Stomach (tissue), 9 donors: ENCODE data around the gene LCE5A. TPM values are rescaled to one million over a fixed set of nuclear protein-coding genes. Genes with fewer than 3 reads are reported as not detected.

Experiments used
- DNase-seq, 2 donors: peaks; one replicate each; pipeline versions ENCODE4 v3.0.0 to v3.0.0-alpha.2; 2013 to 2019
- H3K27ac ChIP-seq, 5 donors: fragments of 200-600 bp in 4 of 5; sonication (generic) in 4 of 5; one replicate each; pipeline ENCODE4 v1.5.1; 2013 to 2019; ENCODE audit warnings: mild to moderate bottlenecking in 1 of 5, moderate library complexity in 1 of 5
- H3K27me3 ChIP-seq, 3 donors: fragments of 200-600 bp; sonication (generic); one replicate each; pipeline ENCODE4 v1.5.1; 2017 to 2019; ENCODE audit warnings: mixed run types in 1 of 3
- H3K36me3 ChIP-seq, 4 donors: fragments of 200-600 bp; sonication (generic); 1 replicate in 3 of 4; 2 replicates in 1 of 4; pipeline ENCODE4 v1.5.1; 2016 to 2019
- H3K4me1 ChIP-seq, 4 donors: fragments of 200-600 bp; sonication (generic); one replicate each; pipeline ENCODE4 v1.5.1; 2016 to 2019
- H3K4me3 ChIP-seq, 4 donors: fragments of 200-600 bp; sonication (generic) in 3 of 4; one replicate each; pipeline ENCODE4 v1.5.1; 2016 to 2019; ENCODE audit warnings: mild to moderate bottlenecking in 1 of 4
- H3K9me3 ChIP-seq, 4 donors: fragments of 200-600 bp; sonication (generic); one replicate each; pipeline ENCODE4 v1.5.1; 2016 to 2019
- CTCF ChIP-seq, 7 experiments: fragments of 450-650 bp in 4 of 7; fragments of 200-600 bp in 3 of 7; sonication (generic) in 3 of 7; IDR thresholded peaks; one replicate each; pipeline ENCODE4 v1.5.1; 2016 to 2019; ENCODE audit warnings: antibody characterized with exemption in 7 of 7, control low read depth in 2 of 7, mild to moderate bottlenecking in 1 of 7
- EP300 ChIP-seq: sonication (generic); formaldehyde crosslinking; IDR thresholded peaks from one replicate; pipeline ENCODE4 v1.6.1; 2017; ENCODE audit warnings: antibody characterized with exemption
- POLR2A ChIP-seq, 4 donors: fragments of 450-650 bp; IDR thresholded peaks; one replicate each; pipeline ENCODE4 v1.6.1; 2016; ENCODE audit warnings: antibody characterized with exemption in 4 of 4, control low read depth in 2 of 4, mild to moderate bottlenecking in 1 of 4, moderate library complexity in 1 of 4
- POLR2AphosphoS5 ChIP-seq, 3 donors: sonication (generic); formaldehyde crosslinking; IDR thresholded peaks; one replicate each; pipeline ENCODE4 v1.6.1; 2016; ENCODE audit warnings: antibody characterized with exemption in 3 of 3
- WGBS, 5 donors: extraction: QIAGEN DNeasy Blood & Tissue Kit in 3 of 5; methylation state at CpG; one replicate each; pipeline versions ENCODE4 v1.1.5 to v1.1.7; 2013 to 2018; 5-methylcytosine and 5-hydroxymethylcytosine counted together
- intact Hi-C: fragments of 100-400 bp; cut with DNase I; formaldehyde crosslinking; loops from one replicate; pipeline ENCODE4 v1.15.1; 2023; ENCODE audit warnings: low total_unique reads
- polyA plus RNA-seq, 3 donors: library from polyadenylated mRNA; stranded (reverse); fragments of 200-250 nt; gene quantifications; one replicate each; pipeline ENCODE4 v1.2.3, GENCODE V29; 2013
- total RNA-seq, 5 donors: library from RNA; depleted of rRNA; stranded (reverse); fragments of >200 nt; gene quantifications; one replicate each; pipeline versions ENCODE4 v1.1.0 to v1.2.3, GENCODE V29; 2014 to 2016
- donor health status: healthy with polysubstance abuse.
- donor health status: Bipolar disorder and iron deficiency.
- donor health status: healthy.

LCE5A gene
- total and polyA plus RNA-seq, 8 donors: not detected

DNA sequence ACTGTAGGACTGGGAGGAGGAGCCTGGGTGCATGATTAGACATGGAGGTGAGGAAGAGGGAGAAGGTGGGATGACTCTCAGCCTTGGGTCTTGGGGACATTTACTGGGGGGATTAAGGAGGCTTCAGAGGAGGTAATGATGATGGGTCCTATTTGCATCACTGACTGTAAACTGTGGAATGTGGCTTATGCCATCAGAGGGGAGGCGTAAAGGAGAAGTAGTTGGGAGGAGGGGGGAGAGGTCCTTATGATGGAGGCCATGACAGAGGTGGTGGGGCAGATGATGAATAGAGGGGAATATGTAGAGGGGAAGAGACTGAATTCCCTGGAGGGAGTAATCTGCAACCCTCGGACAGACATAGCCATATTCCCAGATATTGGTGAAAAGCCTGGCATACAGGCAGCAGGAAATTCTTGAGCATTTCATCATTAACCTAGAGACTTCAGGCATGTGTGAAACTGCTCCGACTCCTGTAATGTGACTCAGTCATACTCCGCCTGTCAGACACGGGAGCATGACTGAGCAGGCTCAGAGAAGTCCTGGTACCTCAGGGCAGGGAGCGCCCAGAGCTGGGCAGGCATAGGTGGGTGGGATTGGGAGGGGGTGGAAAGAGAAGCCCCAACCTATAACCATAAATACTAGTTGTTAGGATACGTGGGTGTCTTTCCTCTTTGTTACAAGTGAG, 8.0 kb upstream of the LCE5A start:
- no peaks in the 10 kb centered on the region for H3K4me1 ChIP-seq
- H3K27me3 ChIP-seq: peaks cover 0 to 5% (median 0%) of the 10 kb centered on the region in 3 donors
- no peak for TF ChIP-seq POLR2A (IDR thresholded peaks at IDR 0.05)
- TF ChIP-seq POLR2AphosphoS5 (IDR thresholded peaks at IDR 0.05): no peak
- TF ChIP-seq EP300: no peak
- no peak for TF ChIP-seq CTCF (IDR thresholded peaks at IDR 0.05)
- H3K9me3 ChIP-seq: no peaks in the 10 kb centered on the region
- H3K36me3 ChIP-seq: no peaks in the 10 kb centered on the region
- WGBS, 5 donors: 68 to 77% (median 75%) methylated on average over 7 of the region's 7 CpGs
- no peak for DNase-seq
- intact Hi-C loops: no loop called here
- no peak overlapping the region for H3K4me3 ChIP-seq
- no peak overlapping the region for H3K27ac ChIP-seq

GRCh38 chr1:152505083-152505482, 5.5 kb upstream of the LCE5A start:
- H3K9me3 ChIP-seq: no peaks in the 10 kb centered on the region
- no peak overlapping the region for H3K4me3 ChIP-seq
- H3K4me1 ChIP-seq: no peaks in the 10 kb centered on the region
- intact Hi-C loops: no loop called here
- 57 to 81% (median 67%) methylated on average over 2 of the region's 2 CpGs for WGBS, 5 donors
- H3K27ac ChIP-seq: no peak overlapping the region
- TF ChIP-seq POLR2A (IDR thresholded peaks at IDR 0.05) (no peak), EP300 (no peak), CTCF (IDR thresholded peaks at IDR 0.05) (no peak), POLR2AphosphoS5 (IDR thresholded peaks at IDR 0.05) (no peak)
- DNase-seq: no peak
- peaks cover 0 to 20% (median 5%) of the 10 kb centered on the region in 3 donors for H3K27me3 ChIP-seq
- H3K36me3 ChIP-seq: no peaks in the 10 kb centered on the region

- no peaks in the 10 kb centered on the region for H3K36me3 ChIP-seq
- H3K4me1 ChIP-seq: no peaks in the 10 kb centered on the region
- no peak overlapping the region for H3K27ac ChIP-seq
- 60 to 100% (median 81%) methylated on average over 1 of the region's 1 CpG for WGBS, 5 donors
- H3K9me3 ChIP-seq: no peaks in the 10 kb centered on the region
- intact Hi-C loops: no loop called here
- no peak for TF ChIP-seq CTCF (IDR thresholded peaks at IDR 0.05)
- no peak for TF ChIP-seq POLR2AphosphoS5 (IDR thresholded peaks at IDR 0.05)
- TF ChIP-seq EP300: no peak
- TF ChIP-seq POLR2A (IDR thresholded peaks at IDR 0.05): no peak
- H3K27me3 ChIP-seq: peaks cover 3 to 37% (median 14%) of the 10 kb centered on the region in 3 donors
- no peak for DNase-seq
- H3K4me3 ChIP-seq: no peak overlapping the region
These were observed 3.6 kb upstream of the LCE5A start for GRCh38 chr1:152506899-152507498.

DNA sequence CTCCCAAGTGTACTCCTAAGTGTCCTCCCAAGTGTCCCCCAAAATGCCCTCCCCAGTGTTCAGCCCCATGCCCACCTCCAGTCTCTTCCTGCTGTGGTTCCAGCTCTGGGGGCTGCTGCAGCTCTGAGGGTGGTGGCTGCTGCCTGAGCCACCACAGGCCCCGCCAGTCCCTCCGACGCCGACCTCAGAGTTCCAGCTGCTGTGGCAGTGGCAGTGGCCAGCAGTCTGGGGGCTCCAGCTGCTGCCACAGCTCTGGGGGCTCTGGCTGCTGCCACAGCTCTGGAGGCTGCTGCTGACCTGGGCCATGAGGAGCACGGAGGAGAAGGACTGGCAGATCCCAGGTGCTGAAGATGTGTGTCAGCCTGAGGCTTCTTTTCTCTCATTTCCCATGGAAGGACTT, 993 bp downstream of the LCE5A start:
- no peaks in the 10 kb centered on the region for H3K9me3 ChIP-seq
- H3K27me3 ChIP-seq: peaks cover 3 to 77% (median 40%) of the 10 kb centered on the region in 3 donors
- no peak overlapping the region for H3K27ac ChIP-seq
- WGBS, 5 donors: 61 to 89% (median 80%) methylated on average over 5 of the region's 5 CpGs
- intact Hi-C loops: no loop called here
- H3K36me3 ChIP-seq: no peaks in the 10 kb centered on the region
- peaks cover 0 to 12% (median 8%) of the 10 kb centered on the region in 4 donors for H3K4me1 ChIP-seq
- H3K4me3 ChIP-seq: no peak overlapping the region
- no peak for TF ChIP-seq EP300
- no peak for TF ChIP-seq CTCF (IDR thresholded peaks at IDR 0.05)
- no peak for TF ChIP-seq POLR2AphosphoS5 (IDR thresholded peaks at IDR 0.05)
- TF ChIP-seq POLR2A (IDR thresholded peaks at IDR 0.05): no peak
- no peak for DNase-seq
